ENCODE results near the gene RAN. TPM values are rescaled to one million over a fixed set of nuclear protein-coding genes. Genes with fewer than 3 reads are reported as not detected.
"Not testable (repeated sequence)": the region's sequence is repeated elsewhere in the genome, so short reads cannot be mapped to it uniquely, and the experiment has no call there.

The RAN gene
- total and polyA plus RNA-seq, 9 donors: 80.4 to 419 (median 314) TPM

DNA sequence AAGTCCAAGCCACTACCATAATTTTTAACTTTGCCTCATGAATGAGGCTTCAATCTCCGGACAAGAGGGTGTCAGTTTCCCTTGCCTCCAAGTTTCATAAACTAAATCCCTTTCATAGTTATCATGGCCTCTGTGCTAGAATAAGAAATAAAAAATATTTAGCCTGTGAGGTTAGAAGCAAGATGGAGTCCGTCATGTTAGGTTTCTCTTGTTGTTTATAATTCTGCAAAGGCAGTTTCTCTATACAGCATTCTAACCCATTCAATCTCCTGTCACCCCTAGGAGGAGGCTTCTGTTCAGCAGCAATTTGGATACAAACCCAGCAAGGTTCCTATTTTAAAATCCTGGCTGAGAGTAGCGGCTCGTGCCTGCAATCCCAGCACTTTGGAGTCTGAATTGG is 15.8 kb upstream of the RAN start:
- no peak overlapping the region for H3K4me3 ChIP-seq
- no peaks in the 10 kb centered on the region for H3K27me3 ChIP-seq
- TF ChIP-seq EP300 (IDR thresholded peaks at IDR 0.05) (no peak), POLR2A (IDR thresholded peaks at IDR 0.05) (no peak)
- TF ChIP-seq, protein P1, sequence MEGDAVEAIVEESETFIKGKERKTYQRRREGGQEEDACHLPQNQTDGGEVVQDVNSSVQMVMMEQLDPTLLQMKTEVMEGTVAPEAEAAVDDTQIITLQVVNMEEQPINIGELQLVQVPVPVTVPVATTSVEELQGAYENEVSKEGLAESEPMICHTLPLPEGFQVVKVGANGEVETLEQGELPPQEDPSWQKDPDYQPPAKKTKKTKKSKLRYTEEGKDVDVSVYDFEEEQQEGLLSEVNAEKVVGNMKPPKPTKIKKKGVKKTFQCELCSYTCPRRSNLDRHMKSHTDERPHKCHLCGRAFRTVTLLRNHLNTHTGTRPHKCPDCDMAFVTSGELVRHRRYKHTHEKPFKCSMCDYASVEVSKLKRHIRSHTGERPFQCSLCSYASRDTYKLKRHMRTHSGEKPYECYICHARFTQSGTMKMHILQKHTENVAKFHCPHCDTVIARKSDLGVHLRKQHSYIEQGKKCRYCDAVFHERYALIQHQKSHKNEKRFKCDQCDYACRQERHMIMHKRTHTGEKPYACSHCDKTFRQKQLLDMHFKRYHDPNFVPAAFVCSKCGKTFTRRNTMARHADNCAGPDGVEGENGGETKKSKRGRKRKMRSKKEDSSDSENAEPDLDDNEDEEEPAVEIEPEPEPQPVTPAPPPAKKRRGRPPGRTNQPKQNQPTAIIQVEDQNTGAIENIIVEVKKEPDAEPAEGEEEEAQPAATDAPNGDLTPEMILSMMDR (IDR thresholded peaks at IDR 0.05): no peak
- intact Hi-C loops (cut with DNase I): no loop called here
- no peak overlapping the region for H3K27ac ChIP-seq
- H3K4me1 ChIP-seq (ENCODE audit: insufficient read depth): no peaks in the 10 kb centered on the region
- no peaks in the 10 kb centered on the region for H3K36me3 ChIP-seq
- no peak for DNase-seq
- no peaks in the 10 kb centered on the region for H3K9me3 ChIP-seq
- WGBS, 3 donors: 69 to 78% (median 74%) methylated on average over 4 of the region's 4 CpGs

DNA sequence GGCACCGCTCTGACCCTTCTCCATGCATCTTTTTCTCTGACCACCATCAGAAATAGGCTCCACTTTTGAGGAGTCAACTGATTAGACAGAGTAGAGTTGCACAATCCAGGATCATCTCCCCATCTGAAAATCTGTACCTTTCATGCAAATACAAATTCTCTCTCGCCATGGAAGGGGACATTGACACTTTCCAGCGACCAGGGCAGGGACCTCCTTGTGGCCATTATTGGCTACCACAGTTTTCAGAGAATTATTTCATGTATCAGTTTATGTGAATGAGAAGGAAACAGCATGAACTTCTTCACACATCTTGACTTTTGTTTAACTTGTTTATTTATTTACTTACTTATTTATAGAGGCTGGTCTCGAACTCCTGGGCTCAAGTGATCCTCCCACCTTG is 13.8 kb upstream of the RAN start:
- WGBS, 3 donors: 80 to 86% (median 83%) methylated on average over 4 of the region's 4 CpGs

DNA sequence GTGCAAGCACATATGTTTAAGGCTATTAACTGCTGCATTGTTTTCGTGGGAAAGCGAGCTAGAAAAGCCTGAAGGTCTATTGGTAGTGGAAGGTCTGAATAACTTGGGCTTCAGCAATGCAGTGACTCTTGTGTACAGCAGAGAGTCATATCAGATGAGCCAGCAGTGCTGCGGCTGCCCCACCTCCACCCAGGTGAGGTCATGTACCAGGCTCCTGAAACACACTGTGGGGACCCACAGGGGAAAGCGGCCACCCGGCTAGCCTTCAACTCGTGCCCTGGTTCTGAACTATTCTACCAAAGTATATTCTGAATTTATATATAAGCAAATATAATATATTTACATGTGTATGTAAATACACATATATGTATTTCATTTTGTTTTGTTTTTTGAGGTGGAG is 12.7 kb upstream of the RAN start:
- intact Hi-C loops (cut with DNase I): no loop called here
- H3K27ac ChIP-seq: no peak overlapping the region
- TF ChIP-seq, protein P1 (IDR thresholded peaks at IDR 0.05): no peak
- no peak for TF ChIP-seq EP300 (IDR thresholded peaks at IDR 0.05)
- TF ChIP-seq POLR2A (IDR thresholded peaks at IDR 0.05): no peak
- no peak overlapping the region for H3K4me3 ChIP-seq
- WGBS, 3 donors: 91 to 95% (median 93%) methylated on average over 6 of the region's 6 CpGs
- no peaks in the 10 kb centered on the region for H3K27me3 ChIP-seq
- H3K36me3 ChIP-seq: no peaks in the 10 kb centered on the region
- DNase-seq: no peak
- H3K9me3 ChIP-seq: no peaks in the 10 kb centered on the region
- no peaks in the 10 kb centered on the region for H3K4me1 ChIP-seq (ENCODE audit: insufficient read depth)

More for the DNA sequence above, 13.8 kb upstream of the RAN start:
- H3K9me3 ChIP-seq: no peaks in the 10 kb centered on the region
- no peaks in the 10 kb centered on the region for H3K27me3 ChIP-seq
- intact Hi-C loops (cut with DNase I): no loop called here
- no peak overlapping the region for H3K4me3 ChIP-seq
- H3K36me3 ChIP-seq: no peaks in the 10 kb centered on the region
- no peaks in the 10 kb centered on the region for H3K4me1 ChIP-seq (ENCODE audit: insufficient read depth)
- no peak overlapping the region for H3K27ac ChIP-seq
- TF ChIP-seq EP300 (IDR thresholded peaks at IDR 0.05) (no peak), POLR2A (IDR thresholded peaks at IDR 0.05) (no peak)
- TF ChIP-seq, protein P1 (IDR thresholded peaks at IDR 0.05): no peak
- DNase-seq: no peak

DNA sequence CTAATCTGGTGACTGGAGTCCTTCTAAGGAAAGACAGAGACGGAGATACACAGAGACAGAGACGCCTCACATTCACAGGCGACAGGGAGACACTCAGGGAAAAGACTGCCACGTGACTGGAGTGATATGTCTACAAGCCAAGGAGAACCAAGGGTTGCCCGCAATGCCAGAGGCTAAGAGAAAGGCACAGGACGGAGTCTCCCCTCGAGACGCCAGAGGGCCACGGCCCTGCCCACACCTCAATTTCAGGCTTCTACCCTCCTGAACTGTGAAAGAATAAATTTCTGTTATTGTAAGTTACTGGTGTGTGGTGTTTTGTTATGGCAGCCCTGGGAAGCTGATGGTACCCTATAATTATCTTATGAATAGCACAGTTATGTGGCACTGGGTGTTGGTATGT is 11.6 kb upstream of the RAN start:
- Histone ChIP-seq H3K9me3 (no peaks in the 10 kb centered on the region), H3K4me3 (no peak overlapping the region), H3K4me1 (ENCODE audit: insufficient read depth) (no peaks in the 10 kb centered on the region), H3K36me3 (no peaks in the 10 kb centered on the region), H3K27me3 (no peaks in the 10 kb centered on the region), H3K27ac (no peak overlapping the region)
- 86 to 92% (median 89%) methylated on average over 9 of the region's 9 CpGs for WGBS, 3 donors
- no peak for DNase-seq
- intact Hi-C loops (cut with DNase I): no loop called here
- no peak for TF ChIP-seq POLR2A (IDR thresholded peaks at IDR 0.05)
- TF ChIP-seq EP300 (IDR thresholded peaks at IDR 0.05): no peak
- TF ChIP-seq, protein P1 (IDR thresholded peaks at IDR 0.05): no peak

DNA sequence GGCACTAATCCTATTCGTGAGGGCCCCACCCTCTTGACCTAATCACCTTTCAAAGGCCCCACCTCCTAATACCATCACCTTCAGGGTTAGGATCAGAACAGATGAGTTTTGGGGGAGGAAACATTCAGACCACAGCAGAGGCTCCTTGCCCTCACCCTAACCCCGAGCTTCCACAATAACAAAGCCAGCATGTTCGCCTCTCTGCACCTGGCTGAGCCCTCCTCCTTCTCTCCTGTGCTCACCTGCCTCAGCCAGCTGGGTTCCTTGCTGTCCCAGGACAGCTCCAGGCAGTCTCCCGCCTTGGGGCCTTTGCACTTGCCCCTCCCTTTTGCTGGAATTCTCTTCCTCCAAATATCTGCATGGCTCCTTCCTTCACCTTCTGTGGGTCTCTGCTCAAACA is 9.7 kb upstream of the RAN start:
- no peaks in the 10 kb centered on the region for H3K4me1 ChIP-seq (ENCODE audit: insufficient read depth)
- TF ChIP-seq EP300 (IDR thresholded peaks at IDR 0.05) (no peak), POLR2A (IDR thresholded peaks at IDR 0.05) (no peak)
- TF ChIP-seq, protein P1 (IDR thresholded peaks at IDR 0.05): no peak
- no peak for DNase-seq
- no peak overlapping the region for H3K27ac ChIP-seq
- H3K27me3 ChIP-seq: no peaks in the 10 kb centered on the region
- H3K4me3 ChIP-seq: no peak overlapping the region
- intact Hi-C loops (cut with DNase I): no loop called here
- H3K36me3 ChIP-seq: no peaks in the 10 kb centered on the region
- 78 to 89% (median 87%) methylated on average over 4 of the region's 4 CpGs for WGBS, 3 donors
- H3K9me3 ChIP-seq: no peaks in the 10 kb centered on the region

DNA sequence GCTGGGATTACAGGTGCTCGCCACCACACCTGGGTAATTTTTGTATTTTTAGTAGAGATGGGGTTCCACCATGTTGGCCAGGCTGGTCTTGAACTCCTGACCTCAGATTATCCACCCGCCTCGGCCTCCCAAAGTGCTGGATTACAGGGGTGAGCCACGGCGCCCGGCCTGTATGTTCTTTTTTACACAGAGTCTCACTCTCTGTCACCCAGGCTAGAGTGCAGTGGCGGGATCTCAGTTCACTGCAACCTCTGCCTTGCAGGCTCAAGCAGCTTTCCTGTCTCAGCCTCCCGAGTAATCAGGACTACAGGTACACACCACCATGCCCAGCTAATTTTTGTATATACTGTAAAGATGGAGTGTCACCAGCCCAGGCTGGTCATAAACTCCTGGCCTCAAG is 9.1 kb upstream of the RAN start:
- not testable (repeated sequence) for H3K9me3 ChIP-seq, H3K27ac ChIP-seq

More for the DNA sequence above, 9.1 kb upstream of the RAN start:
- 92 to 93% (median 93%) methylated on average over 8 of the region's 8 CpGs for WGBS, 3 donors
- H3K4me1 ChIP-seq (ENCODE audit: insufficient read depth); H3K4me3 ChIP-seq; H3K36me3 ChIP-seq; H3K27me3 ChIP-seq; DNase-seq; intact Hi-C loops (cut with DNase I): not testable (repeated sequence)
